Esophagus muscularis mucosa (tissue), 4 donors: ENCODE results near the gene MYOZ1. TPM values are rescaled to one million over a fixed set of nuclear protein-coding genes. Genes with fewer than 3 reads are reported as not detected.

Experiments used
- DNase-seq: peaks from one replicate; pipeline ENCODE4 v3.0.0-alpha.2; 2017; ENCODE audit errors: extremely low spot score
- H3K27ac ChIP-seq, 4 donors: fragments of 200-600 bp; sonication (generic); replicated peaks in 1 of 4; 1 replicate in 3 of 4; 2 replicates in 1 of 4; pipeline ENCODE4 v1.5.1; 2016 to 2019; ENCODE audit warnings: mild to moderate bottlenecking in 1 of 4
- H3K27me3 ChIP-seq, 4 donors: fragments of 200-600 bp; sonication (generic); one replicate each; pipeline versions ENCODE4 v1.5.1 to v1.6.0; 2016 to 2019
- H3K36me3 ChIP-seq, 4 donors: fragments of 200-600 bp; sonication (generic); one replicate each; pipeline ENCODE4 v1.5.1; 2016 to 2019
- H3K4me1 ChIP-seq, 4 donors: fragments of 200-600 bp; sonication (generic); one replicate each; pipeline ENCODE4 v1.5.1; 2016 to 2019
- H3K4me3 ChIP-seq, 4 donors: fragments of 200-600 bp; sonication (generic); 1 replicate in 2 of 4; 2 replicates in 2 of 4; pipeline ENCODE4 v1.5.1; 2016 to 2019; ENCODE audit warnings: mild to moderate bottlenecking in 4 of 4, moderate library complexity in 1 of 4
- H3K9me3 ChIP-seq, 4 donors: fragments of 200-600 bp; sonication (generic); 1 replicate in 3 of 4; 2 replicates in 1 of 4; pipeline ENCODE4 v1.5.1; 2016 to 2019
- EP300 ChIP-seq: sonication (generic); formaldehyde crosslinking; IDR thresholded peaks from one replicate; pipeline ENCODE4 v1.6.1; 2017; ENCODE audit warnings: antibody characterized with exemption
- POLR2A ChIP-seq: fragments of 450-650 bp; IDR thresholded peaks from one replicate; pipeline ENCODE4 v1.6.1; 2017; ENCODE audit warnings: antibody characterized with exemption, moderate library complexity, mild to moderate bottlenecking, low read depth
- POLR2AphosphoS5 ChIP-seq, 2 donors: sonication (generic); formaldehyde crosslinking; IDR thresholded peaks; one replicate each; pipeline ENCODE4 v1.6.1; 2017; ENCODE audit warnings: antibody characterized with exemption in 2 of 2
- WGBS: methylation state at CpG from one replicate; pipeline ENCODE4 v1.1.5; 2018; 5-methylcytosine and 5-hydroxymethylcytosine counted together
- intact Hi-C: fragments of 100-400 bp; cut with DNase I; formaldehyde crosslinking; loops from one replicate; pipeline ENCODE4 v1.15.1; 2023
- total RNA-seq, 4 donors: library from RNA; depleted of rRNA; stranded (reverse); fragments of >200 nt; gene quantifications; one replicate each; pipeline versions ENCODE4 v1.1.0 to v1.2.1, GENCODE V29; 2016
- TF ChIP-seq, protein P1 (sequence below), 3 experiments: fragments of 200-600 bp in 2 of 3; fragments of 450-650 bp in 1 of 3; sonication (generic) in 2 of 3; IDR thresholded peaks; one replicate each; pipeline ENCODE4 v1.5.1; 2017 to 2019; ENCODE audit warnings: antibody characterized with exemption in 3 of 3, mild to moderate bottlenecking in 2 of 3, moderate library complexity in 1 of 3

The MYOZ1 gene
- total RNA-seq, 4 donors from 2014 or later, result 0.17 to 0.29 TPM; not detected in 2

DNA sequence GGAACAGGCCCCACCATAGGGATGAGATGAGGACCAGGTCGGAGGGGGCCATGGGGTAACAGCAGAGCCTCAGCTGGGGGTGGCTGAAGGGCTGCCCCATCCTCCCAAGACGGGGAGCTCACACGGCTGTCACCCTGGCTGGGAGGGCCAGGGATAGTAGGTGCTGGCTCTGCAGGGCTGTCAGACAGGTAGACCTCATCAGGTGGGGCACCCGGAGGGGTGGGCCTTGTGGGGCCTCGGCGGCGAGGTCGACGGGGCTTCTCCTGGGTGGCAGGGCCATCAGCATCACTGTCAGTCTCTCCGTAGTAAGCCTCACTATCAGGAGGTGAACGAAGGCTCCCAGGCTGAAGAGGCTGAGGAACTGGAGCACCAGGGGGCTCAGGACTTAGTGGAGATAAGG lies 11.9 kb upstream of the MYOZ1 start:
- intact Hi-C loops, result no loop called here

DNA sequence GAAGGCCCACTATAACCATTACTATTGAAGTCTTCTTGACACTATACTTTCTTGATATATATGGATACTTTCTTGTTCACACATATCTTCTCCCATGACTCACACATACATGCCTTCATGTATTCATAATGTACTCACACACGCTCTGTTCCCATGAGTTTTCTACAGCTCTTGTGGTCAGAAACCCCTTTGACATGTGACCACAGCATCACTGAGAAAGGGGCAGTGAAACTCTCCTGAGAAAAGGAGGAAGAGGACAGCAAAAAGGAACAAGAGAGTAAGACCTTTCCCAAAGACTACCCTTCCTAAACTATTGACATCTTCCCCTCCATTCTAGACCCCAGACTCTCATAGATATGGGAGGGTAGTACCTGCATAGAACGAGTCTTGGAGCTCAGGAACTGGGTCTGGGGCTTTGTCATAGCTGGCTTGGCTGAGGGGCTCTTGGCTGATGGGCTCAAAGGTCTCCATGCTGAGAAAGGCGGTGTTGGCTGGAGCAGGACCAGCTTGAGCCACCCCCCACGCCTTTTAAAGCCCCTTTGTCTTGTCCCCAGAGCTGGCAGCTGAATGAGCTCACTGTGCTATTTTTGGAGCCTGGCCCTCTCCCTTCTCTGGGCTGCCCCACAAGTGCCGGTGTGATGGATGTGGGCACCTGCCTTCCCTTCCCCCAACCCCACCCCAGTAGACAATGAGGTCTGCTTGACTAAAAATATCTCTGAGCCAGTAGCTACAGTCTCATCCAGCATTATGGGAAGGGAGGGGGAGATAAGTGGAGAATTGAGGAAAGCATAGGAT lies 9.5 kb upstream of the MYOZ1 start:
- WGBS, result 62% methylated on average over 5 of the region's 5 CpGs
- intact Hi-C loops, result no loop called here
- Histone ChIP-seq H3K9me3 (no peaks in the 10 kb centered on the region), H3K36me3 (peaks cover 0 to 8% (median 0%) of the 10 kb centered on the region in 4 donors), H3K4me3 (no peak overlapping the region), H3K27ac (no peak overlapping the region), H3K4me1 (peaks cover 21 to 42% (median 30%) of the 10 kb centered on the region in 4 donors), H3K27me3 (no peaks in the 10 kb centered on the region)
- TF ChIP-seq, protein P1, sequence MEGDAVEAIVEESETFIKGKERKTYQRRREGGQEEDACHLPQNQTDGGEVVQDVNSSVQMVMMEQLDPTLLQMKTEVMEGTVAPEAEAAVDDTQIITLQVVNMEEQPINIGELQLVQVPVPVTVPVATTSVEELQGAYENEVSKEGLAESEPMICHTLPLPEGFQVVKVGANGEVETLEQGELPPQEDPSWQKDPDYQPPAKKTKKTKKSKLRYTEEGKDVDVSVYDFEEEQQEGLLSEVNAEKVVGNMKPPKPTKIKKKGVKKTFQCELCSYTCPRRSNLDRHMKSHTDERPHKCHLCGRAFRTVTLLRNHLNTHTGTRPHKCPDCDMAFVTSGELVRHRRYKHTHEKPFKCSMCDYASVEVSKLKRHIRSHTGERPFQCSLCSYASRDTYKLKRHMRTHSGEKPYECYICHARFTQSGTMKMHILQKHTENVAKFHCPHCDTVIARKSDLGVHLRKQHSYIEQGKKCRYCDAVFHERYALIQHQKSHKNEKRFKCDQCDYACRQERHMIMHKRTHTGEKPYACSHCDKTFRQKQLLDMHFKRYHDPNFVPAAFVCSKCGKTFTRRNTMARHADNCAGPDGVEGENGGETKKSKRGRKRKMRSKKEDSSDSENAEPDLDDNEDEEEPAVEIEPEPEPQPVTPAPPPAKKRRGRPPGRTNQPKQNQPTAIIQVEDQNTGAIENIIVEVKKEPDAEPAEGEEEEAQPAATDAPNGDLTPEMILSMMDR (IDR thresholded peaks at IDR 0.05), result no peak
- TF ChIP-seq POLR2AphosphoS5 (IDR thresholded peaks at IDR 0.05), result no peak
- TF ChIP-seq POLR2A, result no peak
- no peak for TF ChIP-seq EP300
- DNase-seq, result no peak

More for the DNA sequence above, 11.9 kb upstream of the MYOZ1 start:
- no peaks in the 10 kb centered on the region for H3K9me3 ChIP-seq
- no peaks in the 10 kb centered on the region for H3K27me3 ChIP-seq
- H3K4me3 ChIP-seq, result no peak overlapping the region
- no peak overlapping the region for H3K27ac ChIP-seq
- H3K4me1 ChIP-seq, result peaks cover 12 to 34% (median 24%) of the 10 kb centered on the region in 4 donors
- H3K36me3 ChIP-seq, result peaks cover 0 to 8% (median 0%) of the 10 kb centered on the region in 4 donors
- 89% methylated on average over 3 of the region's 11 CpGs for WGBS
- TF ChIP-seq EP300 (no peak), POLR2A (no peak), POLR2AphosphoS5 (IDR thresholded peaks at IDR 0.05) (no peak)
- TF ChIP-seq, protein P1 (IDR thresholded peaks at IDR 0.05), result no peak
- no peak for DNase-seq

DNA sequence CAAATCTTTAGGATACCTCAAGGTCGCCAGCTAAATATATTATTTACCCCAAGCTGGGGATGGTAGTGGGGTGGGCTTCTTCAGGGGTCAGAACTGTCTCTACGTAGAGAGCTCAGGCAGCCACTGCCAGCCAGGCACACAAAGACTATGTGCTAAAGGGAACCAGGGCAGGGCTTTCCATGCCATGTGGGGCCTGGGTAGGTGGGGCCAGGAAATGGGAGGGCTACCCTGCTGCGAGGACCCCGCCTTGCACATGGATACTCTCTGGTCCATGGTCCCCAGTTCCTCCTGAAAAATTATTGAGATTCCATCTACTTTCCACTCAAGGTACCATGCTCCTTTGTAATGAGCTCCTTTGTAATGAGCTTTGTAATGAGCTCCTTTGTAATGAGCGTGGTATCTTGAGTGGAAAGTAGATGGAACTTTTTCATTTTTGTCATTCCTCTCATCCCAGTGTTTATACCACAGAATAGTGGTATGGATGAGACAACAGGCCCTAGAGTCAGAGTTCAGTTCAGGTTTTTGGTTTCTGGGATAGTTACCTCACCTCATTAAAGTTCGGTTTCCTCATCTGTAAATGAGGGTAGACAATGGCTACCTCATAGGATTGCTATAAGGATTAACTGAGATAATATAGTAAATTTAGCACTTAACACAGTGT lies 8.7 kb upstream of the MYOZ1 start:
- H3K4me1 ChIP-seq, result peaks cover 21 to 34% (median 24%) of the 10 kb centered on the region in 4 donors
- H3K36me3 ChIP-seq, result peaks cover 0 to 8% (median 0%) of the 10 kb centered on the region in 4 donors
- TF ChIP-seq EP300 (no peak), POLR2A (no peak), POLR2AphosphoS5 (IDR thresholded peaks at IDR 0.05) (no peak)
- TF ChIP-seq, protein P1 (IDR thresholded peaks at IDR 0.05), result no peak
- no peaks in the 10 kb centered on the region for H3K9me3 ChIP-seq
- no peak for DNase-seq
- no peak overlapping the region for H3K4me3 ChIP-seq
- no peak overlapping the region for H3K27ac ChIP-seq
- intact Hi-C loops, result no loop called here
- no peaks in the 10 kb centered on the region for H3K27me3 ChIP-seq
- WGBS, result 93% methylated on average over 6 of the region's 6 CpGs

DNA sequence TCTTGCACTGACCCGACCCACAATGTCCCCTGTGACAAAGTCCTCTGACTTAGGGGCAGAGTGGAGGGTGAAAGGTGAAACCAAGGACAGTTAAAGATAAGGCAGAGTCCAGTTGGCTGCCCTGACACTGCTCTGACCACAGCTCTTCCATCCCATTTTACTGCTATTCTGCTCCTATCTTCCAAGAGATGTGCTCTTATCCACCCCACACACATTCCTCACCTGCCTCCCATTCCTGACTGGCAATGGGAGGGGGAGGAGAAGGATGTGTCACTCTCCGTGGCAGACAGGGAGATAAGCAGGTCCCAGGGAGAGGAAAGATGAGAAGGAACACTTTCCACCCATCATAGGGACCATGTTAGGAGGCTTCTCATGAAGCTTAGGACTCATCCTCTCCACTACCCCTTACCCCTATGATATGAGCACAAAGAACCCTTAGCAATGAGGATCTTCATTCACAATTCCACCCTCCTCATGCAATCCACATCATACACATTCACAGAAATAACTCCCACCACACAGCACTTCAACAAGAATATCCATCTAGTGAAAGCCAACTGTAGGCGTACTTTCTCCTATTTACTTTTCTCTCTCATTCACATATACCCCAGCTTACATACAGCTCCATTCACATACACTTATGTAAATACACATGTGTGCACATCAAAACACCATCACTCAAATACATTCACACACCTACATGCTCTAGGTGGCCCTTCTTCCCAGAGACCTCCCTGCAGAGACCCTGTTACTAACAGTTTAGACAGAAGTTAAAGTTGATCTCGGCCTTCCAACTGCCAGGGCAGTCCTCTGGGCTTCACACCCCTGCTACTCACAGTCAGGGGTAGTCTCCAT lies 7.9 kb upstream of the MYOZ1 start:
- 65% methylated on average over 4 of the region's 4 CpGs for WGBS
- DNase-seq, result no peak

More for the DNA sequence above, 7.9 kb upstream of the MYOZ1 start:
- Histone ChIP-seq H3K4me1 (peaks cover 21 to 36% (median 24%) of the 10 kb centered on the region in 4 donors), H3K36me3 (peaks cover 0 to 8% (median 0%) of the 10 kb centered on the region in 4 donors), H3K27ac (no peak overlapping the region), H3K9me3 (no peaks in the 10 kb centered on the region), H3K27me3 (no peaks in the 10 kb centered on the region), H3K4me3 (no peak overlapping the region)
- intact Hi-C loops, result no loop called here
- TF ChIP-seq, protein P1 (IDR thresholded peaks at IDR 0.05), result no peak
